HG02870 (cell line): ENCODE results near the gene CLEC20A.

ENCODE experiments used
- ATAC-seq: cut with Tn5 transposase; IDR thresholded peaks from one replicate; pipeline ENCODE4 v1.9.1; 2021; ENCODE audit warnings: mild to moderate bottlenecking, moderate library complexity; ENCODE audit not compliant: unreplicated experiment

Gene CLEC20A

DNA sequence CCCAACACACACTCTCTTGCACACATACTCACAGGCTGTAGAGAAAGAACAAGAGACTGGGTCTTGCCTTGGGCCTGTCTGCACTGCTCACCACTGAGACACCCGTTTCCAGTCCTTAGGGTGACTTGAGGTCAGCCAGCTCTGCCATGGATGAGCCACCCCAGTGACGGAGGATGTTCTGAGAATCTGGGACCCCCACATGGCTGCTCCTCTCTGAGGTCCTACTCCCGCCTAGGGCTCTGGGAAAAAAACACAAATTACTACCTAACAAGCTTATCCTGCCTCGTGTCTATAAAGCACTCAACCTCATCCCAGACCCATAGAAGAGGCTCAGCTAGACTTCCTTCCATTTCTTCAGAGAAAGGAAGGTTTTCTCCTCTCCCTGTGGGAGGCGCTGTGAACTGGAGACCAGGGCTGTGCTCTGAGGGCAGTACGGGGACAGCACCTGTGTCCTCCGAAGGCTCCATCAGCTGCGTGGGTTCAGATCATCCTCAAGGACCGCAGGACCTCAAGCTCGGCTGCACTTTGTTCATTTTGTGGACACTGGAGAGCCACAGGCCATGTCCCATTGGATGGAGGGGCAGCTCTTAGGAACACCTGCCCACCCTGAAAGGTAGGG lies 4.3 kb upstream of the CLEC20A start:
- no peak for ATAC-seq

GRCh38 chr1:178500091-178500770 lies 3.5 kb upstream of the CLEC20A start:
- ATAC-seq = no peak

DNA sequence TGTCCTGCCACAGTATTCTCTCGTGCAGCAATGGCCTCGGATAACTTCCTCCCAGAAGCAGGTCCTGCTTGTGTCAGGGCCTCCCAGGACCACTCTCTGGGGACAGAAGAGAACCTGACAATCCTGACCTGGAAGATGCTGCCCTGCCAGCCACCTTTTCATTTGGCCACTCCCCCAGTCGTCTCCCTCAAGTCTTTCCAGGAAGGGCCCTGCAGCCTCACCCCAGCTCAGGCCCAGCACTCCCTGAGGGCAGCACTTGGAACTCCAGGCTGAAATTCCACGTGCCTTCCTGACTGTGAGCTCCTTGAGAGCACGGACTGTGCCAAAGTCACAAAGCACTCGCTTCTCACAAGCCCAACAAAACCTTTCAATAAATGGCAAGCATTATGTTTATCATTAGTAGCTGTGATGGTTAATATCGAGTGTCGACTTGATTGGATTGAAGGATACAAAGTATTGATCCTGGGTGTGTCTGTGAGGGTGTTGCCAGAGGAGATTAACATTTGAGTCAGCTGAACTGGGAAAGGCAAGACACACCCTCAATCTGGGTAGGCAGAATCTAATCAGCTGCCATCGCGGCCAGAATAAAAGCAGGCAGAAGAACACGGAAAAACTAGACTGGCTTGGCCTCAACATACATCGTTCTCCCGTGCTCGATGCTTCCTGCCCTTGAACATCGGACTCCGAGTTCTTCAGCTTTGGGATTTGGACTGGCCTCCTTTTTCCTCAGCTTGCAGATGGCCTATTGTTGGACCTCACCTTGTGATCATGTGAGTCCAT lies 2.3 kb upstream of the CLEC20A start:
- no peak for ATAC-seq

DNA sequence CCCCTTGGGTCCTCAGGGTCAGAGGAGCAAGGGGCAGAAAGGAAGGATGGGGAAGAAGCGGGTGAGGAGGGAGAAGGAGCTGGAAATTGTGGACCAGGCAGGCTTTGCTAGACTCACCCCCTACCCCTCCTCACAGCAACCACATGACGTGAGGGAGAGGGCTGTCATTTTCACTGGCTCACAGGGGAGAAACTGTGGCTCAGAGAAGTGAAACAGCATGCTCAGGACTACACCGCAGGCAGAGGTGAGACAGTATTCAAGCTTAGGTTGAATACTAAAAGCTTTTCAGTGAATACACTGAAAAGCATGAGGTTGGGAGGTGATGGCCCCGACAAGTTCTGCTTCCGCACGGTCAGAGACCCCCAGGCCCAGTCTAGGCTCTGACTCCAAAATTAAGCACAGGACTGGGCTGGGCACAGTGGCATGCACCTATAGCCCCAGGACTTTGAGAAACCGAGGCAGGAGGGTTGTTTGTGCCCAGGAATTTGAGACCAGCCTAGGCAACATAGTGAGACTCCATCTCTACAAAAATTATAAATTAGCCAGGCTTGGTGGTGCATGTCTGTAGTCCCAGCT lies 1.2 kb upstream of the CLEC20A start:
- no peak for ATAC-seq

DNA sequence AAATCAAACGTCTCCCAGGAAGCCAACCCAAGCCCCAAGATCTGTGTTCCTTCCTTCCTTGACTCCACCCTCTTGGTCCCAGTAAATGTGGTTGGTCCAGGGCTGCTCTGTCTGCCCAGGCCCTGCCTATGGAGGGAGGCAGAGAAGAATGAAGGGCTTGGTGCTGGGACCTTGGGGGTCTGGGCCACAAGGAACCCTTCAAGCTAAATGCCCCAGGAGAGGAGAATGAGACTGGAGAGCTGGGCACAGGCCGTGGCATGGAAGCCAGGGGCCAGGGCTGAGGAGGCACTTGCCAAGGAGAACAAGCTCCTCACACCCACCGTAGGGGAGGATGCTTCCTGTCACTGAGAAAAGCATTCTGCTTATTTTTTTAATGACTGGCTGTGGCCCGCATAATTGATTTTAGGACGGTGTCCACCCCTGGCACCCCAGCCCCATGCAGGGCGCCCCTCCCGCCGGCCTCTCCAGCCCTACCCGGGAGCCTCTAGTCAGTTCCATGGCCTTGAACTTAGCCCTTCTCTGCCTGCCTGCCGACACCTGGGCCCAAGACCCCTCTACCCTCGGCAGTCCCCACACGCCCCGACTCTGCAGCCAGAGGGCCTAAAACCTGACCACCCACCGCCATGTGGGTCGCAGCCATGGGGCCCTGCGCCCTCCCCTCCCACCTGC lies 889 bp downstream of the CLEC20A start:
- no peak for ATAC-seq

DNA sequence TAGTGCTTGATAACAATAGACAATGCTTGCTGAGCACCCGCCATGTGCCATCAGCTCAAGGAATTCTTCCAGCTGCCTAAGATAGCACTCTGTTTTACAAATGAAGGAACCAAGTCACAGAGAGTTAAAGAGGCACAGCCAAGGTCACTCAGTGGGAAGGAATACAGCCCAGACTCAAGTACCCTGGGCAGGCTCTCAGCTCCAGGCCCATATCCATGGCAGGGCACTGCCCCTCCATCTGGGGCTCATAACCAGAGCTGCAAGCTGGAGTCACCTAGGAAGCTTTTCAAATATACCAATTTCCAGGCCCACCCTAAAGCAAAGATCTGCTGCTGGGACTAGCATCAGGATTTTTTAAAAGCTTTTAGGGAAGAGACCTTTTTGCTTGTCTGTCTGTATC lies 1.6 kb downstream of the CLEC20A start:
- no peak for ATAC-seq

GRCh38 chr1:178494569-178494971 lies 2.2 kb downstream of the CLEC20A start:
- no peak for ATAC-seq

- no peak for ATAC-seq
These were observed 3.4 kb downstream of the CLEC20A start for GRCh38 chr1:178493301-178493741.

DNA sequence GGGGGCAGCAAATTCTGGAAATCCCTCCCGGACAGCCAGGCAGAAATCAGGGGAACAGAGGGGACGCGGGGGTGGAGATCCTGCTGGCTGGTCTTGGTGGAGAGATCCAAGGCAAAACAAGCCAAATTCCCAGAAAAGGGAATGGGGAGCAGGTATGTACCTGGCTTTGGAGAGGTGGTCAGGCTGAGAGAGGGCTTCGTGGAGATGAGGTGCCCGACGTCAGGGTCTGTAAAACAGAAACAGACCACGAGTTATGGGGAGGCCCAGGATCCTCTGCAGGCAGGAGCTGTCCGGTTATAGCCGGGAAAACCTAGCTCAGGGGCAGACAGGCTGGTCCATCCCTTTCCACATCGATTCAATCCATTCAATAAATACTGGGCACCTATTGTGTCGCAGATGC lies 4.4 kb downstream of the CLEC20A start:
- ATAC-seq = no peak

DNA sequence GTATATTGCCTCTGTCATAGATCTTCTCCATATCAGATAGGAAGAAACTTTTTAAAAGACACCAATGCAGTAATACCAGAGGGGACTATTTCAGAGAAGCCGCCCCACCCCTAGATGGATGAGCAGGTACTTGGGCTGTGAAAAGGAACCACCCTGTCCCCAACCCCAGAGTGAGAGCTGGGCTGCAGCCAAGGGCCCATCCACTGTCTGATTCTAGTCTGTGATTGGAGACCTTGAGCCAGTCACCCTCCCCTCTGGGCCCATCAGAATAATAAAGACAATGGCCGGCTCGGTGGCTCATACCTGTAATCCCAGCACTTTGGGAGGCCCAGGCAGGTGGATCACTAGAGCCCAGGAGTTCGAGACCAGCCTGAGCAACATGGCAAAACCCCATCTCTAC lies 5.0 kb downstream of the CLEC20A start:
- ATAC-seq = no peak

GRCh38 chr1:178490967-178491366 lies 5.8 kb downstream of the CLEC20A start:
- ATAC-seq = no peak

GRCh38 chr1:178490136-178490535 lies 6.6 kb downstream of the CLEC20A start:
- no peak for ATAC-seq

DNA sequence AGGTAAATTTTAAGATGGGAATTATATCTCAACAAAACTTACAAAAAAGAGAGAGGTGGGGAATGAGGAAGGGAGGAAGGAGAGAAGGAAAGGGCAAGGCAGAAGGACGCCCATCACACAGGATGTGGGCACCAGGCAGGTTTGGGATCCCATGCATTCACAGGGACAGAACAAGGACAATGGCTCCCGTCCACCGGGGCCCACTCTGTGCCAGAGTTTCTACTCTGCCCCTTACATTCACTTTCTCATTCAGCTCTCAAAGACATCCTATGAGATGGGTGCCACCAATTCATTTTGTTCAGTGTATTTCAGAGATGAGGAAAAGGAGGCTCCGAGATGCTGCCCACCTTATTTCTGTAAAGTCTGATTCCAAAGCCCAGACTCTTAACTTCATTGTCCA lies 7.4 kb downstream of the CLEC20A start:
- no peak for ATAC-seq

- no peak for ATAC-seq
These were observed 8.4 kb downstream of the CLEC20A start for GRCh38 chr1:178488393-178488792.

- no peak for ATAC-seq
These were observed 9.6 kb downstream of the CLEC20A start for GRCh38 chr1:178487070-178487615.

- ATAC-seq = no peak
These were observed 10.4 kb downstream of the CLEC20A start for GRCh38 chr1:178486100-178487069.

GRCh38 chr1:178485541-178485981 lies 11.2 kb downstream of the CLEC20A start:
- ATAC-seq = no peak

DNA sequence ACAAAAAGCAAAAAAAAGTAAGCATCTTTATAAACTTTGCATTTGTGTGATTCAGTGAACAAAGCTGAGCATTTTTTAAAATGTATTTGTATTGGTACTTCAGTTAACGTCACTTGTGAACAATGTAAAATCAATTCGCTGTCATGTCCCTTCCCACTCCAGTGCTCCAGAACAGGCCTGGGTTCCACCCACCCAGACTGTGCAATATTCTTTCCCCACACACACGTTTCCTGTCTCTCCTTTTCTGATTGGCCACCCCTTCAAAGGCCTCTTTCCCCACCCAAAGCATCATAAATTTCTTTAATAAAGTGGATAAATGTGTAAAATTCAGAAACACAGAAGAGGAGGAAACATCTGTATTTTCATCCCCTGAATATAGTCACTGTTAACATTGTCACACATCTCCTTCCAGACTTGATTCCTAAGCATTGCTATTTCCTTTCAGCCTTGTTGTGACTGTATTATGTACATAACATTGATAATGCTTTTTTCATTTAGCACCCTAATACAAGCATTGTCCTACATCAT lies 12.0 kb downstream of the CLEC20A start:
- no peak for ATAC-seq

DNA sequence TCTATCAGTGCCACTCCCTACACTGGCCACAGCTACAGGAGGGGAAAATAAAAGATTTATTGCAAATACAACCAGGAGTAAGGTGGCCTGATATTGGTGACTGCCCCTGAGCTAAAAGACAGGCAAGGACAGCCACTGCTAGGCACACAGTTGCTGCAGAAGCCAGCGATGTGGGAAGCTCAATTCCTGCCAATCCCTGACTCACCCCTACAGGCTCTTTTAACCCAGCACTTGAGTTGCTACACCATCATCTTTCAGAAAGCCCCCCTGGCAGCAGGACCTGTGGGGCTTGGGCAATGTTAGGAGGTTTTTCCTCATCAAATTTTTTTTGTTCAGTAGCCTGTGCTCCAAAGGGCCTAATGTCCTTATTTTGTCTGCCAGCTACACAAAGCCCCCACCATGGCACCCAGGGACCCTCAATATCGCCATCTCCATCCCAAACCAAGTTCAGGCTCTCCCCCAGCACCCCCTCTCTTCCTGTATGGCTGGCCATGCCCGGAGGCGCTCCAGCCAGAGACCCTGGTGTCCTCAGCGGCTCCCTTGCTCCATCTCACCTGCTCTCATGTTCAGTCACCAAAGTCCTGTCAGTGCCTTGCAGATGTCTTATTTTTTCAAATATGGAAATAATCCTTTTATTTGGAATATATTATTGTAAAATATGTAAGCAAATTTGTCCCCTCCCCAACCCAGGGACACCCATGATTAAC lies 13.4 kb downstream of the CLEC20A start:
- no peak for ATAC-seq
